Left kidney (tissue), 2 donors: Measurements from ENCODE around the gene MAN1A1. TPM values are rescaled to one million over a fixed set of nuclear protein-coding genes. Genes with fewer than 3 reads are reported as not detected.

Source experiments
- DNase-seq: peaks from one replicate; pipeline ENCODE4 v3.0.0-alpha.2; 2013
- polyA plus RNA-seq: library from polyadenylated mRNA; unstranded; fragments of 120-200 nt; gene quantifications from one replicate; pipeline ENCODE4 v1.2.1, GENCODE V29; 2013; ENCODE audit not compliant: insufficient read length

Gene MAN1A1
- polyA plus RNA-seq, 1 donor, result 89.9 TPM

- no peak for DNase-seq
These were observed 21.8 kb downstream of the MAN1A1 start for GRCh38 chr6:119327810-119328209.

DNA sequence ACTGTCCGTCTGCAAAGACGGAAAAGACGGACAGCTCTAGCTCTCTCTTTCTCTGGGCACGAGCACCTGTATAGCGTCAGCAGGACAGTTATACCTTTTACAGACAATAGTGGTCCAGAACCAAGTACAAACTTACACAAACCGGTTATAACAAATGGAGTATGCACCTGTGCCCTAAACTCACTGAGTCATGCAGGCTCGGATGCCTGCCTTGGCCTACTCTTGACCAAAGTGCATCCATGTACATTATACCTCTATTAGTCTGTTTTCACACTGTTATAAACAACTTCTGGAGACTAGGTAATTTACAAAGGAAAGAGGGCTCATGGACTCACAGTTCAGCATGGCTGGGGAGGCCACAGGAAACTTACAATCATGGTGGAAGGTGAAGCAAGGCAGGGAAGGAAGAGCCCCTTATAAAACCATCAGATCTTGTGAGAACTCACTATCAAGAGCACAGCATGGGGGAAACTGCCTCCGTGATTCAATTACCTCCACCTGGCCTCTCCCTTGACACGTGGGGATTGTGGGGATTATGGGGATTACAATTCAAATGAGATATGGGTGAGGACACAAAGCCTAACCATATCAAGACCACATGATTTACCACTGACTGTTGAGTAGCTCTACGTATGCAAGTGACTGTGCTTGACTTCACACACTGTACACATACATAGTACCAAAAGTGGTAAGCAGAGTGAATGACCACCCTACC lies 23.1 kb downstream of the MAN1A1 start:
- no peak for DNase-seq

- DNase-seq, result peak; percentile 39
These were observed 23.8 kb downstream of the MAN1A1 start for GRCh38 chr6:119325559-119326265.

DNA sequence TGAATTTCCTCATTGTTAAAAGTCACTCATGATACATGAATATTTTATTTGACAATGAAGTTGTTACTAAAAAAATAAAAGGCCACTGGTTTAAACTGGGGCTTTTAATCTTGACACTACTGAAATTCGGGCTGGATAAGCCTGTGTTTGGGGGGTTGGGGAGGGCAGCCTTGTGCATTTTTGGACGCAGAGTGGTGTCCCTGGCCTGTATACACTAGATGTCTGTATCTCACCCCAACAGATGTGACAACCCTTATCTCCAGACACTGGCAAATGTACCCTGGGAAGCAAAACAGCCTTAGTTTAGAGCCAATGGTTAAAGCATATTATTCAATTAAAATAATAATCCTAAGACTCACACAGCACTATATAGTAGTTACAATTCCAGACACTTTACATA lies 24.8 kb downstream of the MAN1A1 start:
- no peak for DNase-seq

DNA sequence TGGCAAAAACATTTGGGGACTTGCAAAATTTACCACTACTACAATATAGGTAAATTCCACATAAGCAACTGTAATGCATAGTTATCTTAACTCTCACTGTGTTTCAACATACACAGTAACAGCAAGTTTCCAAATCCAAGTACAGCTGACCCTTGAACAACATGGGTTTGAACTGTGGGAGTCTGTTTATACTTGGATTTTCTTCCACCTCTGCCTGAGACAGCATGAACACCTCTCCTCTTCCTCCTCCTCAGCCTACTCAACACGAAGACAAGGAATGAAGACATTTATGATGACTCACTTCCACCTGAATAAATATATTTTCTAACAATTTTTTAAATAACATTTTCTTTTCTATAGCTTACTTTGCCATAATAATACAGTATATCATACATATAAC lies 25.6 kb downstream of the MAN1A1 start:
- DNase-seq, result no peak

DNA sequence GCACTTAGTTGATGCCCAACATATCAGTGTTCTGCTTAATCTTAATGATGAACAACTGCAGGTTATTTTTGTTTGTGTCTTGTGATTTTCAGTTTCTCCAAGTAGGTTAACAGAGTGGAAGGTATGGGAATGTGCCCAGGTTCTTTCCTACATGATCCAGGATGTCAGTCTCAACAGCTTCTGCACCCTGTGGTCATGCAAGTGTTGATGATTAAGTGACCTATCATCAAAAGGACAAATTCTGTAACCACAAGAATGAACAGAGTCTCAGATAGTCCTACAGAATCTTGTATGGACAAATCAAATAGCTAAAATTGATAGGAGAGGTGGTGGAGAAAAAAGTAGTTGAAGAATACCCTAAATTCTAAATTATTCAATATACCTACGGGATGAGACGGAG lies 26.1 kb downstream of the MAN1A1 start:
- no peak for DNase-seq

DNA sequence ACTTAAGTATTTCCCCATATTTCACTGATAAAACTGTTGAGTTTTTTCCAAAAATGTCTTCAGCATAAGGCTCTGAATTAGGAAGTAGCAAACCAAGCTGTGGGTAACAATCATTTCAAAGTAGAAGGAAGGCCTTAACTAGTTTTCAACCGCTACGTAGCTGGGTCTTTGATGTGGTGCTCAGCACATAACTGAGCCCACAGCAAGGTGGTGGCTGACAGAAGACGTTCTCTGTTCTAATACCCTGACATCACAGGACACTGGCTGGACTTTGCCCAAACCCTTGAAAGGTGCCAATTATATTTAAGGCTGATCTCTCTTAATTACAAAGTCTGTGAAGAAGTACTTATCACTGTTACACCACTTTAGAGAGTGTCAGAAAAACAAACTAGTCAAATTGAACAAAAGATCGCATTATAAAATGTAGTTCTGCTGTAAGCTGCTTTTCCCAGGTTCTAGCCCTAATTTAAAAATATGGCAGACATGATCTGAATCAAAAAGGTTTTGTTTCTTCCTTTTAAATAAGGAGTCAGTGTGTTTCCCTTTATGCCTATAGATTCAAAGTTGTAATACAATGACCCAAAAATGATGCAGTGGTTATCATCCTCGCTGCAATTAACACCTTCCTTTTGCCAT lies 26.7 kb downstream of the MAN1A1 start:
- DNase-seq, result no peak

DNA sequence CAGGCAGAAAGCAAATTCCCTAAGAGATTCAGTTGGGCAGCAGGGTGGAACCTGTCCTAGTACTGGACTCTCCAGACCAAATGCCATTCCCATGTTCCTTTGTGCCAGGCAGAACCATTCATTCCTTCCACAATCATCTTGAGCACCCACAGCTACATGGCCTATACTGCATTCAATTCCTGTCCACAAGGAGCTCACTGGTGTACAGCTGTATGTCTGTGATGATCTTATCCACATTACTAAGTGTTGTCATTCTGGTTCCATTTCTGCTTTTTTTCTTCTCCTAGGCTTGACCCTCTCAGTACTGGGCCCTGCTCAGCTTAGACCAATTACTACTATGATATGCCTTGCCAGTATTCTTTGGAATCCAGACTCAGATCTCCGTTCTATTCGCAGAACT lies 27.5 kb downstream of the MAN1A1 start:
- DNase-seq, result no peak

DNA sequence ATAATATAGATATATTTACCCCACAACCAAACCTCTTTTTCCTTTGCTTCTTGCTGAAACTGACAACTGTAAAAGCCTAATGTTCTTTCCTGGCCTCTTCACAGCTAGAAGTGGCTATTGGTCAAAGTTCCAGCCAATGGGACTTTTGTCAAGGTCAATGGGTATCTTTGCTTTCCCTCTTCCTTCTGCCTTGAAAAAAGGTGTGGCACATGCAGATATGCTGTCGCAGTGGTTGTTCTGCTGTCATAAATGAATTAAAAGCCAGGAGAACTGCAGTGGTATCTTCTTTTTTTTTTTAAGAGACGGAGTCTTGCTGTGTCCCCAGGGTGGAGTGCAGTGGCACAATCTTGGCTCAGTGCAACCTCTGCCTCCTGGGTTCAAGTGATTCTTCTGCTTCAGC lies 29.9 kb downstream of the MAN1A1 start:
- DNase-seq, result no peak

- no peak for DNase-seq
These were observed 30.8 kb downstream of the MAN1A1 start for GRCh38 chr6:119318730-119319129.

DNA sequence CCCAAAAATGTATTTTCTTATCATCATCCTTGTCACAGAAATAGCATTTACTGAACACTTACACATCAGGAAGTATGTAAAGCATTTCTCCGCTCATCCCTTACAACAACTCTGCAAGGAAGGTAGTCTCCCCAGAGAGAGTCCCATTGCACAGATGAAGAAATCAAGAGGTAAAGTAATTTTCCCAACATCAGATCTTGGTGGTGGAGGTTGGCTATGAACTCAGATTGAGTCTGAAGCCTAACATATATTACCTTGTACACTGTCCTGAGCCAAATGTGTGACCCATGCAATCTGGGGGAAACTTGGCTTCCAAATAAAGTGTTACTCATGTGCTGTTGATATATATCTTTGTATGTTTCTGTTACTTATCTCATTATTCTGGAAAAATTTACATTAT lies 31.4 kb downstream of the MAN1A1 start:
- no peak for DNase-seq

- no peak for DNase-seq
These were observed 32.6 kb downstream of the MAN1A1 start for GRCh38 chr6:119317007-119317406.

DNA sequence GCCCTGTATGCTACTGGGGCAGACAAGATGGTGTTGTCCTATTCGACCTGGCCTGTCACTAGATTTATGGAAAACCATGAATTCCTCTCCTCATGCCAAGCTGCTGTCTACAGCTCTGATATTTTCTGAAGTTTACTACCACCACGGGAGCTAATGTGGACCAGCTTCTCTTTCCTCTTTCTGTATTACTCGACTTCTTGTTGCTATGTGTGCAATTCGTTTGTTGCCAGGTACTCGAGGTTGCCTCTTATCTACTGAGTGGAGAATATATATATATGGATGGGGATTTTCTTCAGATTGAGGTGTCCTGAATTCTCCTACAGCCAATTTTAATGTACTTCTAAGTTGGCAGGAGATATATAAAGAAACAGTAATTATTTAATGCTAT lies 34.7 kb downstream of the MAN1A1 start:
- no peak for DNase-seq

DNA sequence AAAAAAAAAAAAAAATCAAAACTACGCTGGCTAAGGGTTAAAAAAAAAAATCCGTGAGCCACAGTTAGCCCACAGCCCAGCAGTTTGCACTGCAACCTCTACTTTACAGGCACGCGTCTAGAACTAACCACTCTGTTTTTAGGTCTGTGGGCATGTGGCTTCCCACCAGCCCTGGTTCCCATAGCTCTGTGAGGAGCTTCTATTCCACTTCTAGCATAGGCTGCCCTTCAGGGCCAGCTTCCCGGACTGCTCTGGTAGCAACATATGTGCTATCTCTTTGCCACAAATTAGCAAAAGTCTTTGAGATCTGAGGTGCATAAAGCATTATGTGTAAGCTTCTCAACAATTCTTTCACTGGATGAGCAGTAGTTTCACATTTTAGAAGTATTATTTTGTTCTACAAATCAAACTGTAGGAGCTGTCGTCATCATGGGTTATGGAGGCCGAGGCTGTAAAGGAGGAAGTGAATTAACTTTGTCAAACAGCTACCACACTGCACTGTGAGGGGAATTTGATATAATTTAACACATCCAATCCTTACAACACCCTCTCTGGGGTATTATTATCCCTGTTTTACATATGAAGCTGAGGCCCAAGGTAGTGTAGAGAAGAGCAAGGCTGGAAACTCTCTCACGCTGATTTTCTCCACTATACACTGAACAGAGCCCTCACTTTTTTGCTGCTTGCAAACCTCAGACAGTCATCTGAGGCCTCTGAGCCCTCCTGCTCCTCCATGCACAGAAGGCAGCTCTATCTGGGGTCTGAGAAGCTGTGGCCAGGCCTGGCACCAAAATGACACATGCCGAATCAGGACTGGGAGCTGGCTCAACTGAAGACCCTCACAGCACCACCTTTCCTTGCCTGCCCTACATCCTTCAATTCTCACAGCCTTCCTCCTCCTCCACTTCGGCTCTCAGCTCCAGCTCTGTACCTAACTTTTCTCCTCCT lies 35.4 kb downstream of the MAN1A1 start:
- no peak for DNase-seq

DNA sequence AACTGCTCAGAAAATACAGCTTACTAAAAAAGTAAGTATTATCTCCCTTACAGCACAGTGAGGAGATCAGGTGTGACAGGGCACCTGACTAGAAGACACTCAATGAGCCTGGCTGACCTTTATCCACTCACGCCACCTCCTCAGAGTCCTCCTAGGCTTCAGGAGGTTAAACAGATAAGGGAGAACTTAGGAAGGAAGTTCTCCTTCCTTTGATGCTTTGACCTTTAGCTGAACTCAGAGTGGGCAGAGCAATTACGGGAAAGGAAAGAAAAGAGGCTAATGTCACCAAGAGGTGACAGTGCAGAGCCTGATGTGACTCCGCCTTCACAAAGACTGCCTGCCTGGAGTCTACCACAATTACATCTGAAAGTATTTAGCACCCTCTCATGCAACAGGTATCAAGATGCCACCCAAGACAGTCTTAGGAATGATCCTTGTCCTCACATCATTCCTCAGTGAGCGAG lies 36.7 kb downstream of the MAN1A1 start:
- no peak for DNase-seq

GRCh38 chr6:119312441-119312840 lies 37.1 kb downstream of the MAN1A1 start:
- no peak for DNase-seq

- no peak for DNase-seq
These were observed 37.9 kb downstream of the MAN1A1 start for GRCh38 chr6:119311514-119312142.

DNA sequence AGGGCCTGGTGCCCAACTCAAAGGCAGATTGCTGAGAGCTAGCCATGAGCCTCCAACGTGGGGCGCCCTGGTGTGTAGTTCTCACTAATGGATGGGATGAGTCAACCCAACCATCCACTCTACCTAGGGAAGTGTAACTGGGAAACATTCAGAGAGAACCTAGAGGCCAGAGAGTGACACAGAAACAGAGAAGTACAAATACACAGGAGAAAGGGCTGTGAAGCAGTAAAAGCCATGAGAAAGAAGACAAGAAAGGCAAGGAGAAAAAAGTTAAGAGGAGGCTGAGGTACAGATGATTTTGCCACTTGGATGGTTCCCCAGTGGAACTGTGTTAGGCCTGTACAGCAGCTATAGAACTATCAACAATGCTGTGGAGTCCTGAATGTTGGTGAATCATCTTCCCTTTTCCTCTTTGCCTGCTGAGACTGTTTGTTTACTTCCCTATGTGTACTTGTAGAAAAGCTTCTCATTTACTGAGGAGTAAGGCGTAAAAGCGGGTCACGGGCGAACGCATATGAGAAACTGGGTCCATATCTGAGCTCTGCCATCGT lies 39.0 kb downstream of the MAN1A1 start:
- no peak for DNase-seq

DNA sequence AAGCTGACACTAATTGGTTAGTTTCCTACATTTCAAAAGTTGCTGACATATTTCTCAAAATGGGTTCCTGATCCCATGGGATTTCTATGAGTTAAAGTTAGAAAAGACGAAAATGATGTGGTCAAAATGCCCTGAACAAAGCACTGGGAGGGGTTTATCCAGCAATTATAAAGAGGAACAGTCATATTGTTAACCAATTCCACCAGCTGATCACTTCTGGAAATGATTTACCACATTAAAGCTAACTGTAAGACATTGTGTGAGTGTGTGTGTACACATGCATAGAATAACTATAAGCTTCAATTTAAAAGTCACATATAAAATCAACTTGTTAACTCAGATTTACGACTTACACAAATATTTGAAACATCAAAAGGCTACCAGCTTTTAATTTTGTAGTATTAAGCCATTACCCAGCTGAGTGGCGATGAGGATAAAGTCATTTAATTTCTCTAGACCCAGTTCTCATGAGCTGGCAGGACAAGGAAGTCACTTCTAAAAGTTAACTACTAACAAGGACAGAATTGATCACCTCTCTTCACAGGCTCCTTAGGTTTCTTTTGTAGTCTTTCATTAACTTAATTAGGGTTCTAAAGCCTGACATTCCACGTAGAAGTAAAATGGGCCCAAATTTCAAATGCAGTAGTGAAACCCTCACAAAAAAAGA lies 40.4 kb downstream of the MAN1A1 start:
- DNase-seq, result peak; percentile 32

GRCh38 chr6:119308048-119308570 lies 41.5 kb downstream of the MAN1A1 start:
- DNase-seq, result no peak

GRCh38 chr6:119307056-119307455 lies 42.5 kb downstream of the MAN1A1 start:
- DNase-seq, result no peak
